ENCODE data around the gene MEGF11.
"Not testable (repeated sequence)": the region's sequence is repeated elsewhere in the genome, so short reads cannot be mapped to it uniquely, and the experiment has no call there.

GRCh38 chr15:66003129-66003528 is 250.4 kb downstream of the MEGF11 start:
- not testable (repeated sequence) for TF ChIP-seq CTCF (IDR thresholded peaks at IDR 0.05; ENCODE audit: insufficient read depth, low read length, poor library complexity, severe bottlenecking); EZH2phosphoT487 (conservative IDR thresholded peaks at IDR 0.05; ENCODE audit: low read length)
